ENCODE results near the gene FOCAD.

DNA sequence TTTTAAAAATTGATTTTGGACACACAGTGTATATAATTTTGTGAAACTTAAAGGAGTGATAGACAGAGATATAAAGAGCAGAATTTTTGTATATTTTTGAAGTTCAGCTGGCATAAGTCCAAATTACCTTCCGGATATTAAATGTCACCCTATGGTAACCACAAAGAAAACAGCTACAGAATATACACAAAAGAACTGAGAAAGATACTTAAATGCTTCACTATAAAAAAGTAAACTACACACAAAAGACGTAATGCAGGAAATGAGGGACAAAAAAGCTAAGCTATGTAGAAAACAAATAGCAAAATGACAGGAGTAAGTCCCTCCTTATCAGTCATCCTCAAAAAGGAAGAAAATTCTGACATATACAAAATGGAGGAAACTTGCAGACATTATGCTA lies 318.0 kb downstream of the FOCAD start:
- TF ChIP-seq, protein P1, sequence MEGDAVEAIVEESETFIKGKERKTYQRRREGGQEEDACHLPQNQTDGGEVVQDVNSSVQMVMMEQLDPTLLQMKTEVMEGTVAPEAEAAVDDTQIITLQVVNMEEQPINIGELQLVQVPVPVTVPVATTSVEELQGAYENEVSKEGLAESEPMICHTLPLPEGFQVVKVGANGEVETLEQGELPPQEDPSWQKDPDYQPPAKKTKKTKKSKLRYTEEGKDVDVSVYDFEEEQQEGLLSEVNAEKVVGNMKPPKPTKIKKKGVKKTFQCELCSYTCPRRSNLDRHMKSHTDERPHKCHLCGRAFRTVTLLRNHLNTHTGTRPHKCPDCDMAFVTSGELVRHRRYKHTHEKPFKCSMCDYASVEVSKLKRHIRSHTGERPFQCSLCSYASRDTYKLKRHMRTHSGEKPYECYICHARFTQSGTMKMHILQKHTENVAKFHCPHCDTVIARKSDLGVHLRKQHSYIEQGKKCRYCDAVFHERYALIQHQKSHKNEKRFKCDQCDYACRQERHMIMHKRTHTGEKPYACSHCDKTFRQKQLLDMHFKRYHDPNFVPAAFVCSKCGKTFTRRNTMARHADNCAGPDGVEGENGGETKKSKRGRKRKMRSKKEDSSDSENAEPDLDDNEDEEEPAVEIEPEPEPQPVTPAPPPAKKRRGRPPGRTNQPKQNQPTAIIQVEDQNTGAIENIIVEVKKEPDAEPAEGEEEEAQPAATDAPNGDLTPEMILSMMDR (IDR thresholded peaks at IDR 0.05): no peak
- TF ChIP-seq EZH2 (IDR thresholded peaks at IDR 0.05; ENCODE audit: borderline replicate concordance, insufficient read depth, low read depth, low read length, poor library complexity, severe bottlenecking): no peak
